ENCODE measurements around the gene SCAF1.
A peak's percentile ranks its signal among the peaks of the same experiment; 100 is the strongest.

The SCAF1 gene

DNA sequence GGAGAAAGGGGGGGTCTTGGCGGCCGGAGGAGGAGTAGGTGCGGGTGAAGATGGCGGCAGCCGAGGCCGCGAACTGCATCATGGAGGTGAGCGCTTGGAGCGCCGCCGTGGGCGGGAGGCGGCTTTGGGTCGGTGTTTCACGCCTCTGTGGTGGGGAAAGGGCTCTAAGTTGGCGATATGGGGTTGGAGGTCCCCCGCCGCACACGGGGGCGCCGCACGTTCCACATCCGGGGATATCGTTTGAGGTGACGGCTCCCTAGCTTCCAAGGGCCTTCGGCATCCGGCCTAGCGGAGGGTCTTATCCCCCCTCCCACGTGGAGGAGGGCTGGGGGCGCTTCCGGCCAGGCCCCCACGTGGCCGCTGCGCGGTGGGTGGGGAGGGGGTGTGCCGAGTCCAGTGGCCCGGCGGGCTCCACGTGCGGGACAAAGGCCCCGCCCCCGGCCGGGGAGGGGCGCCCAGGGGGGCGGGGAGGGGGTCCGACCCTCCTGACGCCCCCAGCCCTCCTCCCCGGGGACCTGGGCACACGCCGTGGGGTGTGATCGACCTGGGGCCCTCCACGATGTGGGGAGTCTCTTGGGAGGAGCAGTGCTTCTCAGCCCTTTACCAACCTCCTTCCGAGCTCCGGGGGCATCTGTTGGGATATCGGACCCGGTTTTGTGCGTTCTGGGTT, 35.4 kb downstream of the SCAF1 start, which contains the start of gene PRMT1:
PRMT1 (plus strand) TSS at position 41 of the 670 bp plus-strand sequence; CDS start at position 51, 10 bp downstream.
- WGBS (ENCODE audit: insufficient coverage) = 0% methylated on average over 33 of the region's 57 CpGs
- Histone ChIP-seq H3K27me3 (replicated peaks in 2 of 5; ENCODE audit: control insufficient read depth in 4 of 5, insufficient read depth in 5 of 5, low read length in 4 of 5) (no peaks in the 10 kb centered on the region), H3K4me3 (ENCODE audit: control insufficient read depth in 1 of 7, extremely low read depth in 1 of 7, insufficient read depth in 4 of 7, low read depth in 2 of 7, low read length in 6 of 7) (peak within 1 kb of the TSS; percentile 79 to 99 (median 93)), H3K36me3 (ENCODE audit: control insufficient read depth in 4 of 4, insufficient read depth in 4 of 4, low read length in 3 of 4) (peaks cover 6 to 13% (median 8%) of the 10 kb centered on the region in 4 experiments), H3K9me3 (ENCODE audit: control extremely low read depth in 1 of 5, control insufficient read depth in 4 of 5, insufficient read depth in 2 of 5, low read depth in 1 of 5, low read length in 4 of 5) (no peaks in the 10 kb centered on the region), H3K27ac (ENCODE audit: insufficient read depth in 1 of 2, low read depth in 1 of 2, low read length in 2 of 2, poor library complexity in 1 of 2, severe bottlenecking in 2 of 2) (peak within 1 kb of the TSS; percentile 99), H3K4me1 (ENCODE audit: control extremely low read depth in 1 of 4, control insufficient read depth in 4 of 4, insufficient read depth in 4 of 4, low read length in 3 of 4) (peaks cover 4 to 34% (median 33%) of the 10 kb centered on the region in 4 experiments)
- POLR2A ChIA-PET = interaction anchor here (1.0 to 1.8 kb wide), 3 partner anchors 12 to 97 kb away, joined by 4 to 6 read pairs (median 5); partner anchors contain the start of genes ADM5, NOSIP and PRR12
- peak in 2 of 3 donors; percentile 46 to 62 for DNase-seq
- CTCF ChIA-PET = interaction anchor here (1.0 to 2.1 kb wide), 8 partner anchors 10 to 241 kb away, joined by 3 to 7 read pairs (median 4); no protein-coding TSS in a partner anchor

- WGBS (ENCODE audit: insufficient coverage) = 4% methylated on average over 9 of the region's 21 CpGs
- ChIA-PET POLR2A (interaction anchor here (1.4 kb wide), 1 partner anchor 88 kb away, joined by 5 read pairs; the partner anchor contains the start of gene PRR12), CTCF (interaction anchor here (0.9 to 2.1 kb wide), 13 partner anchors 9 to 242 kb away, joined by 3 to 8 read pairs (median 3); partner anchors contain the start of genes ADM5 and SCAF1)
- H3K27ac ChIP-seq (ENCODE audit: insufficient read depth in 1 of 2, low read depth in 1 of 2, low read length in 2 of 2, poor library complexity in 1 of 2, severe bottlenecking in 2 of 2) = peak overlapping the region; percentile 70 to 99
- no peaks in the 10 kb centered on the region for H3K27me3 ChIP-seq (replicated peaks in 2 of 5; ENCODE audit: control insufficient read depth in 4 of 5, insufficient read depth in 5 of 5, low read length in 4 of 5)
- H3K4me3 ChIP-seq (ENCODE audit: control insufficient read depth in 1 of 7, extremely low read depth in 1 of 7, insufficient read depth in 4 of 7, low read depth in 2 of 7, low read length in 6 of 7) = peak overlapping the region; percentile 79 to 99 (median 93)
- DNase-seq = peak; percentile 81 to 85 (median 82)
- peaks cover 4 to 34% (median 33%) of the 10 kb centered on the region in 4 experiments for H3K4me1 ChIP-seq (ENCODE audit: control extremely low read depth in 1 of 4, control insufficient read depth in 4 of 4, insufficient read depth in 4 of 4, low read length in 3 of 4)
- H3K36me3 ChIP-seq (ENCODE audit: control insufficient read depth in 4 of 4, insufficient read depth in 4 of 4, low read length in 3 of 4) = peaks cover 7 to 18% (median 11%) of the 10 kb centered on the region in 4 experiments
- H3K9me3 ChIP-seq (ENCODE audit: control extremely low read depth in 1 of 5, control insufficient read depth in 4 of 5, insufficient read depth in 2 of 5, low read depth in 1 of 5, low read length in 4 of 5) = no peaks in the 10 kb centered on the region
Observed at GRCh38 chr19:49677901-49678674, 36.1 kb downstream of the SCAF1 start.

- no peaks in the 10 kb centered on the region for H3K27me3 ChIP-seq (replicated peaks in 2 of 5; ENCODE audit: control insufficient read depth in 4 of 5, insufficient read depth in 5 of 5, low read length in 4 of 5)
- CTCF ChIA-PET = interaction anchor here (0.9 to 2.1 kb wide), 14 partner anchors 8 to 203 kb away, joined by 3 to 8 read pairs (median 4); partner anchors contain the start of genes ADM5 and SCAF1
- peaks cover 4 to 34% (median 33%) of the 10 kb centered on the region in 4 experiments for H3K4me1 ChIP-seq (ENCODE audit: control extremely low read depth in 1 of 4, control insufficient read depth in 4 of 4, insufficient read depth in 4 of 4, low read length in 3 of 4)
- no peaks in the 10 kb centered on the region for H3K9me3 ChIP-seq (ENCODE audit: control extremely low read depth in 1 of 5, control insufficient read depth in 4 of 5, insufficient read depth in 2 of 5, low read depth in 1 of 5, low read length in 4 of 5)
- peak overlapping the region in 1 of 7 experiments; percentile 8 for H3K4me3 ChIP-seq (ENCODE audit: control insufficient read depth in 1 of 7, extremely low read depth in 1 of 7, insufficient read depth in 4 of 7, low read depth in 2 of 7, low read length in 6 of 7)
- peak overlapping the region in 1 of 2 experiments; percentile 71 for H3K27ac ChIP-seq (ENCODE audit: insufficient read depth in 1 of 2, low read depth in 1 of 2, low read length in 2 of 2, poor library complexity in 1 of 2, severe bottlenecking in 2 of 2)
- peaks cover 7 to 27% (median 17%) of the 10 kb centered on the region in 4 experiments for H3K36me3 ChIP-seq (ENCODE audit: control insufficient read depth in 4 of 4, insufficient read depth in 4 of 4, low read length in 3 of 4)
- POLR2A ChIA-PET = interaction anchor here (1.2 kb wide), 1 partner anchor 39 kb away, joined by 4 read pairs; the partner anchor contains the start of gene RRAS
- DNase-seq = no peak
- 84% methylated on average over 7 of the region's 12 CpGs for WGBS (ENCODE audit: insufficient coverage)
Observed at GRCh38 chr19:49678985-49679770, 37.2 kb downstream of the SCAF1 start.

- POLR2A ChIA-PET = interaction anchor here (1.2 kb wide), 1 partner anchor 39 kb away, joined by 4 read pairs; the partner anchor contains the start of gene RRAS
- Histone ChIP-seq H3K27me3 (replicated peaks in 2 of 5; ENCODE audit: control insufficient read depth in 4 of 5, insufficient read depth in 5 of 5, low read length in 4 of 5) (no peaks in the 10 kb centered on the region), H3K4me3 (ENCODE audit: control insufficient read depth in 1 of 7, extremely low read depth in 1 of 7, insufficient read depth in 4 of 7, low read depth in 2 of 7, low read length in 6 of 7) (peak overlapping the region in 1 of 7 experiments; percentile 23), H3K36me3 (ENCODE audit: control insufficient read depth in 4 of 4, insufficient read depth in 4 of 4, low read length in 3 of 4) (peaks cover 9 to 34% (median 22%) of the 10 kb centered on the region in 4 experiments), H3K4me1 (ENCODE audit: control extremely low read depth in 1 of 4, control insufficient read depth in 4 of 4, insufficient read depth in 4 of 4, low read length in 3 of 4) (peaks cover 4 to 34% (median 33%) of the 10 kb centered on the region in 4 experiments), H3K9me3 (ENCODE audit: control extremely low read depth in 1 of 5, control insufficient read depth in 4 of 5, insufficient read depth in 2 of 5, low read depth in 1 of 5, low read length in 4 of 5) (no peaks in the 10 kb centered on the region), H3K27ac (ENCODE audit: insufficient read depth in 1 of 2, low read depth in 1 of 2, low read length in 2 of 2, poor library complexity in 1 of 2, severe bottlenecking in 2 of 2) (peak overlapping the region in 1 of 2 experiments; percentile 71)
- WGBS (ENCODE audit: insufficient coverage) = 84% methylated on average over 4 of the region's 10 CpGs
- DNase-seq = no peak
- CTCF ChIA-PET = interaction anchor here (1.1 to 1.8 kb wide), 6 partner anchors 9 to 204 kb away, joined by 3 to 8 read pairs (median 6); partner anchors contain the start of gene ADM5
Observed at GRCh38 chr19:49679771-49680413, 37.9 kb downstream of the SCAF1 start.

- ChIA-PET CTCF (interaction anchor here (0.5 to 1.6 kb wide), 12 partner anchors 9 to 288 kb away, joined by 3 to 6 read pairs (median 3); partner anchors contain the start of genes ADM5 and CPT1C), POLR2A (no interaction called here)
- no peak overlapping the region for H3K4me3 ChIP-seq (ENCODE audit: control insufficient read depth in 1 of 7, extremely low read depth in 1 of 7, insufficient read depth in 4 of 7, low read depth in 2 of 7, low read length in 6 of 7)
- H3K27me3 ChIP-seq (replicated peaks in 2 of 5; ENCODE audit: control insufficient read depth in 4 of 5, insufficient read depth in 5 of 5, low read length in 4 of 5) = no peaks in the 10 kb centered on the region
- peak overlapping the region in 1 of 2 experiments; percentile 71 for H3K27ac ChIP-seq (ENCODE audit: insufficient read depth in 1 of 2, low read depth in 1 of 2, low read length in 2 of 2, poor library complexity in 1 of 2, severe bottlenecking in 2 of 2)
- H3K4me1 ChIP-seq (ENCODE audit: control extremely low read depth in 1 of 4, control insufficient read depth in 4 of 4, insufficient read depth in 4 of 4, low read length in 3 of 4) = peaks cover 4 to 34% (median 33%) of the 10 kb centered on the region in 4 experiments
- H3K9me3 ChIP-seq (ENCODE audit: control extremely low read depth in 1 of 5, control insufficient read depth in 4 of 5, insufficient read depth in 2 of 5, low read depth in 1 of 5, low read length in 4 of 5) = no peaks in the 10 kb centered on the region
- WGBS (ENCODE audit: insufficient coverage) = 43% methylated on average over 37 of the region's 40 CpGs
- DNase-seq = peak; percentile 82 to 92 (median 86)
- peaks cover 9 to 42% (median 28%) of the 10 kb centered on the region in 4 experiments for H3K36me3 ChIP-seq (ENCODE audit: control insufficient read depth in 4 of 4, insufficient read depth in 4 of 4, low read length in 3 of 4)
Observed at GRCh38 chr19:49680421-49681351, 38.7 kb downstream of the SCAF1 start.
